HG03432 (cell line): Measurements from ENCODE around the gene AK5.
"Not testable (repeated sequence)": the region's sequence is repeated elsewhere in the genome, so short reads cannot be mapped to it uniquely, and the experiment has no call there.

Experiments used
- ATAC-seq: cut with Tn5 transposase; IDR thresholded peaks from one replicate; pipeline ENCODE4 v1.9.1; 2021; ENCODE audit warnings: mild to moderate bottlenecking, moderate library complexity; ENCODE audit not compliant: unreplicated experiment

AK5 gene

GRCh38 chr1:77398152-77398551 lies 116.3 kb downstream of the AK5 start:
- no peak for ATAC-seq

GRCh38 chr1:77399250-77400086 lies 117.6 kb downstream of the AK5 start:
- no peak for ATAC-seq

GRCh38 chr1:77400781-77401180 lies 119.0 kb downstream of the AK5 start:
- ATAC-seq, result no peak

GRCh38 chr1:77401384-77401783 lies 119.6 kb downstream of the AK5 start:
- ATAC-seq, result no peak

GRCh38 chr1:77405186-77405585 lies 123.4 kb downstream of the AK5 start:
- ATAC-seq, result no peak

- no peak for ATAC-seq
These were observed 124.8 kb downstream of the AK5 start for GRCh38 chr1:77406661-77407060.

- ATAC-seq, result no peak
These were observed 126.0 kb downstream of the AK5 start for GRCh38 chr1:77407738-77408375.

GRCh38 chr1:77408933-77409332 lies 127.1 kb downstream of the AK5 start:
- ATAC-seq, result not testable (repeated sequence)

GRCh38 chr1:77412069-77412819 lies 130.4 kb downstream of the AK5 start:
- ATAC-seq, result no peak

- ATAC-seq, result peak; percentile 46
These were observed 131.2 kb downstream of the AK5 start for GRCh38 chr1:77412820-77413530.

GRCh38 chr1:77413541-77414335 lies 131.9 kb downstream of the AK5 start:
- peak; percentile 93 for ATAC-seq

GRCh38 chr1:77415579-77415978 lies 133.8 kb downstream of the AK5 start:
- ATAC-seq, result no peak

- ATAC-seq, result no peak
These were observed 135.1 kb downstream of the AK5 start for GRCh38 chr1:77416692-77417450.

GRCh38 chr1:77418055-77418454 lies 136.2 kb downstream of the AK5 start:
- ATAC-seq, result not testable (repeated sequence)

GRCh38 chr1:77421504-77422233 lies 139.8 kb downstream of the AK5 start:
- no peak for ATAC-seq

GRCh38 chr1:77424236-77424635 lies 142.4 kb downstream of the AK5 start:
- no peak for ATAC-seq

GRCh38 chr1:77428068-77428467 lies 146.2 kb downstream of the AK5 start:
- no peak for ATAC-seq

GRCh38 chr1:77430966-77431690 lies 149.3 kb downstream of the AK5 start:
- no peak for ATAC-seq
